Endothelial cell of umbilical vein (primary cell): Measurements from ENCODE around the gene CPOX. TPM values are rescaled to one million over a fixed set of nuclear protein-coding genes. Genes with fewer than 3 reads are reported as not detected.

Experiments used
- BruUV-seq: library from RNA; stranded (reverse); fragments of 400-500 nt; replicated peaks from 2 replicates; lab custom pipeline; 2021; lab: Mats Ljungman, UMichigan
- CTCF ChIA-PET: fragments of 300-600, 350-600 bp; sonication (Branson Sonifier 250); formaldehyde crosslinking; loops from one replicate; lab custom pipeline; 2021; ENCODE audit warnings: antibody characterized with exemption, inconsistent platforms; lab: Charles Lee
- POLR2A ChIA-PET: fragments of 300-600, 350-600 bp; sonication (Branson Sonifier 250); formaldehyde crosslinking; loops from one replicate; lab custom pipeline; 2021; ENCODE audit warnings: antibody characterized with exemption, inconsistent platforms; lab: Charles Lee
- DNase-seq: peaks from one replicate; pipeline ENCODE4 v3.0.0-alpha.2; 2011; ENCODE audit warnings: low read depth, low spot score
- FAIRE-seq: peaks from 2 replicates; lab custom pipeline; 2011; peaks lifted over from hg19 to GRCh38; lab: Jason Lieb, UNC
- H2AFZ ChIP-seq: 2 replicates; pipeline ENCODE4 v1.6.0; 2012; ENCODE audit warnings: low read depth, low read length, control low read depth, inconsistent platforms
- H3K27ac ChIP-seq: 2 replicates; pipeline ENCODE4 v1.5.1; 2011; ENCODE audit warnings: low read depth, mild to moderate bottlenecking, control low read depth, low read length, moderate library complexity; ENCODE audit not compliant: insufficient read depth
- H3K27me3 ChIP-seq, 2 experiments: 2 replicates each; pipeline versions ENCODE4 v1.6.0 to v1.6.1; 2011; ENCODE audit warnings: low read length in 2 of 2, mixed read lengths in 1 of 2; ENCODE audit not compliant: control insufficient read depth in 2 of 2, insufficient read depth in 2 of 2
- H3K36me3 ChIP-seq, 2 experiments: 2 replicates in 1 of 2; 3 replicates in 1 of 2; pipeline ENCODE4 v1.5.1; 2011; ENCODE audit warnings: low read length in 2 of 2, mild to moderate bottlenecking in 1 of 2, moderate library complexity in 1 of 2; ENCODE audit not compliant: control insufficient read depth in 2 of 2, insufficient read depth in 2 of 2; ENCODE audit errors: extremely low read depth in 1 of 2
- H3K4me1 ChIP-seq: 3 replicates; pipeline ENCODE4 v1.5.1; 2011; ENCODE audit warnings: mild to moderate bottlenecking, low read length; ENCODE audit not compliant: control insufficient read depth, insufficient read depth; ENCODE audit errors: extremely low read depth
- H3K4me2 ChIP-seq: 2 replicates; pipeline ENCODE4 v1.6.1; 2011; ENCODE audit warnings: low read length, control low read depth, mixed read lengths; ENCODE audit not compliant: insufficient read depth
- H3K4me3 ChIP-seq, 3 experiments: fragments of 200-600 bp in 1 of 3; sonication (generic), shearing (Covaris generic) in 1 of 3; replicated peaks in 1 of 3; 2 replicates each; pipeline ENCODE4 v1.5.1; 2011 to 2016; ENCODE audit warnings: control low read depth in 3 of 3, low read length in 3 of 3, mild to moderate bottlenecking in 2 of 3, inconsistent platforms in 1 of 3, low read depth in 1 of 3, moderate library complexity in 1 of 3; ENCODE audit not compliant: insufficient read depth in 1 of 3
- H3K79me2 ChIP-seq: 2 replicates; pipeline ENCODE4 v1.6.0; 2012; ENCODE audit warnings: low read length, inconsistent platforms; ENCODE audit not compliant: control insufficient read depth, insufficient read depth
- H3K9ac ChIP-seq: replicated peaks from 2 replicates; pipeline ENCODE3; 2011; ENCODE audit warnings: low read length, control low read depth; ENCODE audit not compliant: insufficient read depth; ENCODE audit errors: extremely low read depth
- H3K9me1 ChIP-seq: replicated peaks from 3 replicates; pipeline ENCODE4 v1.6.0; 2011; ENCODE audit warnings: mild to moderate bottlenecking, low read length; ENCODE audit not compliant: control insufficient read depth, insufficient read depth; ENCODE audit errors: extremely low read depth
- H3K9me3 ChIP-seq: replicated peaks from 2 replicates; pipeline ENCODE4 v1.5.1; 2012; ENCODE audit warnings: low read length, inconsistent platforms; ENCODE audit not compliant: control insufficient read depth, insufficient read depth
- H4K20me1 ChIP-seq: replicated peaks from 2 replicates; pipeline ENCODE3; 2011; ENCODE audit warnings: mild to moderate bottlenecking, low read length; ENCODE audit not compliant: control insufficient read depth, insufficient read depth; ENCODE audit errors: extremely low read depth
- EZH2 ChIP-seq: IDR thresholded peaks from 2 replicates; pipeline ENCODE4 v1.6.1; 2012; ENCODE audit warnings: borderline replicate concordance, low read depth, mild to moderate bottlenecking, moderate library complexity, low read length, inconsistent platforms; ENCODE audit not compliant: severe bottlenecking
- FOS ChIP-seq: IDR thresholded peaks from 2 replicates; pipeline ENCODE4 v1.6.1; 2011; ENCODE audit warnings: mild to moderate bottlenecking, low read length, moderate library complexity, borderline replicate concordance; ENCODE audit not compliant: insufficient read depth
- GATA2 ChIP-seq: IDR thresholded peaks from 2 replicates; pipeline ENCODE4 v1.7.0; 2011; ENCODE audit warnings: low read depth, mild to moderate bottlenecking, moderate library complexity, mixed read lengths, low read length; ENCODE audit not compliant: insufficient read length, insufficient read depth
- JUN ChIP-seq: IDR thresholded peaks from 2 replicates; pipeline ENCODE4 v1.6.1; 2011; ENCODE audit warnings: borderline replicate concordance, low read depth; ENCODE audit not compliant: insufficient read length, insufficient read depth
- MAX ChIP-seq: IDR thresholded peaks from 2 replicates; pipeline ENCODE4 v1.6.1; 2011; ENCODE audit not compliant: insufficient read depth, insufficient read length
- MYC ChIP-seq: IDR thresholded peaks from one replicate; pipeline ENCODE4 v1.6.1; 2011; ENCODE audit warnings: mild to moderate bottlenecking, low read depth, low read length
- POLR2A ChIP-seq: IDR thresholded peaks from 2 replicates; pipeline ENCODE4 v1.6.1; 2012; ENCODE audit warnings: low read depth, mild to moderate bottlenecking, control low read depth, low read length
- POLR2AphosphoS5 ChIP-seq: IDR thresholded peaks from 2 replicates; pipeline ENCODE4 v1.6.1; 2012; ENCODE audit warnings: low read depth, mild to moderate bottlenecking, control low read depth, low read length, moderate library complexity; ENCODE audit not compliant: insufficient read depth
- dilution Hi-C: fragments of 300-500 bp; cut with MboI; formaldehyde crosslinking; loops from one replicate; pipeline ENCODE4 v1.15.0; 2019; ENCODE audit warnings: low sequenced_read_pairs; ENCODE audit not compliant: extremely low pct_ligation_motif_present
- intact Hi-C: fragments of 100-400 bp; cut with micrococcal nuclease; formaldehyde crosslinking; loops from one replicate; pipeline ENCODE4 v1.10.0; 2022
- polyA plus RNA-seq, 4 experiments: library from polyadenylated mRNA; depleted of rRNA in 3 of 4; stranded (reverse) in 3 of 4; unstranded in 1 of 4; fragments of >200 nt; gene quantifications; 2 replicates each; pipeline versions ENCODE4 v1.2.1 to v1.2.3, GENCODE V29; 2011 to 2012; ENCODE audit warnings: missing spikeins in 1 of 4
- total RNA-seq: library from RNA; stranded (reverse); gene quantifications from 2 replicates; pipeline ENCODE4 v1.2.3, GENCODE V29; 2021
- TF ChIP-seq, protein P1 (sequence below), 2 donors: IDR thresholded peaks; 1 replicate in 1 of 2; 2 replicates in 1 of 2; pipeline ENCODE4 v1.5.1; 2011; ENCODE audit warnings: low read length in 2 of 2, mild to moderate bottlenecking in 2 of 2, moderate library complexity in 2 of 2, control low read depth in 1 of 2, inconsistent platforms in 1 of 2, low read depth in 1 of 2; ENCODE audit not compliant: insufficient read depth in 1 of 2; ENCODE audit errors: extremely low read depth in 1 of 2

The CPOX gene
- total and polyA plus RNA-seq, 2 donors (not counting 3 experiments of a cell fraction or from before 2014, with no cell fraction given): 12.3 to 24.5 TPM

DNA sequence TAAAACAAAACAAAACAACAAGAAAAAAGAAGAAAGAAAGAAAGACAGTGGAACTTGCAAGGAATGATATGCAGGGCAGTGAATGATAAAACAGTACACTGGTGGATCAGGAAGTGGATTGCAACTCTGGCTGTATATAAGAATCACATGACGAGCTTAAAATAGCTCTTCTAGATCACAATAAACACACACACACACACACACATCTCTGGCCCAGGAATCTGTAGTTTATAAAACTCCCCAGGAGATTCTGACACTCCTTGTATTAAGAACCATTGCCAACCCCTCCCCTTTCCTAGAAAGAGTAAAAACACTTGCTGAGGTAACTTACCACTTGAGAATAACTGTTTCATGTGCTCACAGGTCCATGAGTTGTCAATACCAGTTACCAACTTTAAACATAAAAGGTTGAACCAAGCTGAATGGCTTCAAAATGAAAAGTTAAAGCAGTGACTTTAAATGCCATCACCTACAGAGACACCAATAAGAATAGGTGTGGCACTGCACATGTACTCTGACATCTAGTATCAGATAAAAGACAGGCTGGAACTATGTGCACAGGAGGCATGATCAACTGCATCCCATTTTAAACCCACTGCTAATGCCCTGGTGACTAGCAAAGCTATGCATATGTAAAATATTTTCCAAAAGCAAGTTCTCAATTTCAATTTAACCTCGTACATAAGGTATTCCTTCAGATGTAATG is 3.9 kb downstream of the CPOX start:
- H3K4me3 ChIP-seq: no peak overlapping the region
- FAIRE-seq: no peak
- no peaks in the 10 kb centered on the region for H3K9me3 ChIP-seq
- intact Hi-C loops (loop anchor here (5.0 to 10.0 kb wide), 2 partner anchors 315 to 552 kb away; partner anchors contain the start of genes DCBLD2 and GABRR3), dilution Hi-C loops (no loop called here)
- H4K20me1 ChIP-seq: no peaks in the 10 kb centered on the region
- no peak overlapping the region for H2AFZ ChIP-seq
- TF ChIP-seq POLR2A: no peak
- no peak for TF ChIP-seq MAX
- TF ChIP-seq MYC: no peak
- TF ChIP-seq, protein P1, sequence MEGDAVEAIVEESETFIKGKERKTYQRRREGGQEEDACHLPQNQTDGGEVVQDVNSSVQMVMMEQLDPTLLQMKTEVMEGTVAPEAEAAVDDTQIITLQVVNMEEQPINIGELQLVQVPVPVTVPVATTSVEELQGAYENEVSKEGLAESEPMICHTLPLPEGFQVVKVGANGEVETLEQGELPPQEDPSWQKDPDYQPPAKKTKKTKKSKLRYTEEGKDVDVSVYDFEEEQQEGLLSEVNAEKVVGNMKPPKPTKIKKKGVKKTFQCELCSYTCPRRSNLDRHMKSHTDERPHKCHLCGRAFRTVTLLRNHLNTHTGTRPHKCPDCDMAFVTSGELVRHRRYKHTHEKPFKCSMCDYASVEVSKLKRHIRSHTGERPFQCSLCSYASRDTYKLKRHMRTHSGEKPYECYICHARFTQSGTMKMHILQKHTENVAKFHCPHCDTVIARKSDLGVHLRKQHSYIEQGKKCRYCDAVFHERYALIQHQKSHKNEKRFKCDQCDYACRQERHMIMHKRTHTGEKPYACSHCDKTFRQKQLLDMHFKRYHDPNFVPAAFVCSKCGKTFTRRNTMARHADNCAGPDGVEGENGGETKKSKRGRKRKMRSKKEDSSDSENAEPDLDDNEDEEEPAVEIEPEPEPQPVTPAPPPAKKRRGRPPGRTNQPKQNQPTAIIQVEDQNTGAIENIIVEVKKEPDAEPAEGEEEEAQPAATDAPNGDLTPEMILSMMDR (IDR thresholded peaks at IDR 0.05; ENCODE audit: extremely low read depth in 1 of 2, insufficient read depth in 1 of 2, low read depth in 1 of 2, low read length in 2 of 2): no peak
- TF ChIP-seq JUN: no peak
- no peak for TF ChIP-seq POLR2AphosphoS5
- TF ChIP-seq EZH2: no peak
- TF ChIP-seq GATA2: no peak
- no peak for TF ChIP-seq FOS
- no TSS peak for BruUV-seq
- H3K79me2 ChIP-seq: peaks cover 6% of the 10 kb centered on the region
- no peak overlapping the region for H3K4me2 ChIP-seq
- H3K9me1 ChIP-seq: no peaks in the 10 kb centered on the region
- no peaks in the 10 kb centered on the region for H3K27me3 ChIP-seq
- POLR2A ChIA-PET: no interaction called here
- peaks cover 10% of the 10 kb centered on the region for H3K4me1 ChIP-seq
- CTCF ChIA-PET: interaction anchor here (0.9 to 3.2 kb wide), 4 partner anchors 9 to 226 kb away, joined by 3 to 13 read pairs (median 4); no protein-coding TSS in a partner anchor
- H3K27ac ChIP-seq: no peak overlapping the region
- H3K36me3 ChIP-seq: peaks cover 0 to 2% of the 10 kb centered on the region in 2 experiments
- H3K9ac ChIP-seq: no peak overlapping the region
- no peak for DNase-seq
